ENCODE data around the gene SPECC1. TPM values are rescaled to one million over a fixed set of nuclear protein-coding genes. Genes with fewer than 3 reads are reported as not detected.

SPECC1 gene
- total RNA-seq, 2 donors from 2014 or later = 10.3 to 13.5 TPM

GRCh38 chr17:20053361-20053964, 44.3 kb downstream of the SPECC1 start:
- no peak overlapping the region for H3K27ac ChIP-seq
- no peaks in the 10 kb centered on the region for H3K36me3 ChIP-seq
- H3K4me3 ChIP-seq = no peak overlapping the region
- no peaks in the 10 kb centered on the region for H3K27me3 ChIP-seq
- TF ChIP-seq CTCF (IDR thresholded peaks at IDR 0.05) = no peak
- H3K4me1 ChIP-seq = no peaks in the 10 kb centered on the region
- DNase-seq (ENCODE audit: low spot score) = no peak
- H3K9me3 ChIP-seq = peaks cover 0 to 10% of the 10 kb centered on the region in 2 donors

- Histone ChIP-seq H3K27me3 (no peaks in the 10 kb centered on the region), H3K27ac (no peak overlapping the region)
- TF ChIP-seq CTCF (IDR thresholded peaks at IDR 0.05) = no peak
Measured at GRCh38 chr17:20059728-20060188, 50.6 kb downstream of the SPECC1 start.

GRCh38 chr17:20063665-20064648, 54.8 kb downstream of the SPECC1 start:
- Histone ChIP-seq H3K27me3 (no peaks in the 10 kb centered on the region), H3K9me3 (no peaks in the 10 kb centered on the region), H3K4me1 (peaks cover 0 to 38% of the 10 kb centered on the region in 2 donors), H3K4me3 (no peak overlapping the region), H3K27ac (peak overlapping the region; percentile 64 to 84), H3K36me3 (no peaks in the 10 kb centered on the region)
- peak; percentile 92 for DNase-seq (ENCODE audit: low spot score)
- TF ChIP-seq CTCF (IDR thresholded peaks at IDR 0.05) = no peak

More at GRCh38 chr17:20059728-20060188, 50.6 kb downstream of the SPECC1 start:
- Histone ChIP-seq H3K4me1 (peaks cover 0 to 19% of the 10 kb centered on the region in 2 donors), H3K36me3 (no peaks in the 10 kb centered on the region), H3K9me3 (no peaks in the 10 kb centered on the region), H3K4me3 (no peak overlapping the region)
- no peak for DNase-seq (ENCODE audit: low spot score)

- no peak for TF ChIP-seq CTCF (IDR thresholded peaks at IDR 0.05)
- Histone ChIP-seq H3K27me3 (no peaks in the 10 kb centered on the region), H3K27ac (peak overlapping the region; percentile 64 to 84), H3K9me3 (no peaks in the 10 kb centered on the region), H3K36me3 (no peaks in the 10 kb centered on the region), H3K4me3 (no peak overlapping the region), H3K4me1 (peaks cover 0 to 38% of the 10 kb centered on the region in 2 donors)
- peak; percentile 66 for DNase-seq (ENCODE audit: low spot score)
Measured at GRCh38 chr17:20066253-20066652, 57.1 kb downstream of the SPECC1 start.

GRCh38 chr17:20067711-20068110, 58.6 kb downstream of the SPECC1 start:
- no peak for TF ChIP-seq CTCF (IDR thresholded peaks at IDR 0.05)
- no peak overlapping the region for H3K4me3 ChIP-seq
- H3K9me3 ChIP-seq = no peaks in the 10 kb centered on the region
- H3K36me3 ChIP-seq = no peaks in the 10 kb centered on the region
- peaks cover 0 to 47% of the 10 kb centered on the region in 2 donors for H3K4me1 ChIP-seq
- H3K27me3 ChIP-seq = no peaks in the 10 kb centered on the region
- no peak for DNase-seq (ENCODE audit: low spot score)
- no peak overlapping the region for H3K27ac ChIP-seq
